ENCODE results near the gene ARHGEF17.

Gene ARHGEF17

GRCh38 chr11:73382747-73383146 is 74.7 kb downstream of the ARHGEF17 start:
- Histone ChIP-seq H3K27ac (ENCODE audit: low read length) (no peak overlapping the region), H3K4me1 (ENCODE audit: control insufficient read depth, insufficient read depth, low read length) (no peaks in the 10 kb centered on the region), H3K36me3 (ENCODE audit: control insufficient read depth, insufficient read depth, low read length) (no peaks in the 10 kb centered on the region), H3K4me3 (ENCODE audit: low read length) (no peak overlapping the region), H3K9me3 (ENCODE audit: control insufficient read depth, insufficient read depth, low read length) (no peaks in the 10 kb centered on the region), H3K27me3 (ENCODE audit: control insufficient read depth, insufficient read depth, low read length) (no peaks in the 10 kb centered on the region)
- no peak for DNase-seq (ENCODE audit: low read depth, low spot score)
- no CpG with 5 or more reads among the region's 3 CpGs for WGBS (ENCODE audit: insufficient coverage, insufficient read length)

GRCh38 chr11:73383249-73384124 is 75.4 kb downstream of the ARHGEF17 start:
- H3K4me3 ChIP-seq (ENCODE audit: low read length): no peak overlapping the region
- H3K9me3 ChIP-seq (ENCODE audit: control insufficient read depth, insufficient read depth, low read length): no peaks in the 10 kb centered on the region
- WGBS (ENCODE audit: insufficient coverage, insufficient read length): no CpG with 5 or more reads among the region's 9 CpGs
- no peak overlapping the region for H3K27ac ChIP-seq (ENCODE audit: low read length)
- H3K4me1 ChIP-seq (ENCODE audit: control insufficient read depth, insufficient read depth, low read length): no peaks in the 10 kb centered on the region
- H3K36me3 ChIP-seq (ENCODE audit: control insufficient read depth, insufficient read depth, low read length): no peaks in the 10 kb centered on the region
- H3K27me3 ChIP-seq (ENCODE audit: control insufficient read depth, insufficient read depth, low read length): no peaks in the 10 kb centered on the region
- DNase-seq (ENCODE audit: low read depth, low spot score): no peak

DNA sequence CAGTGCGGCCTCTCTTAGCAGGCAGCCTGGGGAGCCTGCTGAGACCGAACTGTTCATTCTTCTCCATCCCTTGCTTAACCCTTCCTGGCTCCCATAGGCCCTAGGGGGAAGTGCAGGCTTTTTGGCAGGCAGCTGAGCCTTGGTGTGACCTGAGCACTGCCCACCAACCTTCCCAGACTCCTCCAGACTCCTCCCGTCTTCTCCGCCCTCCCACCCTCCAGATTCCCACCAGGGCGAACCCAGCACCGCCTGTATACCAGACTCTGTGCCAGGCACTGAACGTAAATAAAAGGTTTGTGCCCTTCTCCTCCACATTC is 76.0 kb downstream of the ARHGEF17 start:
- Histone ChIP-seq H3K27me3 (ENCODE audit: control insufficient read depth, insufficient read depth, low read length) (no peaks in the 10 kb centered on the region), H3K27ac (ENCODE audit: low read length) (no peak overlapping the region), H3K36me3 (ENCODE audit: control insufficient read depth, insufficient read depth, low read length) (no peaks in the 10 kb centered on the region), H3K9me3 (ENCODE audit: control insufficient read depth, insufficient read depth, low read length) (no peaks in the 10 kb centered on the region), H3K4me3 (ENCODE audit: low read length) (no peak overlapping the region), H3K4me1 (ENCODE audit: control insufficient read depth, insufficient read depth, low read length) (no peaks in the 10 kb centered on the region)
- no peak for DNase-seq (ENCODE audit: low read depth, low spot score)
- WGBS (ENCODE audit: insufficient coverage, insufficient read length): no CpG with 5 or more reads among the region's 7 CpGs

GRCh38 chr11:73384531-73384871 is 76.4 kb downstream of the ARHGEF17 start:
- no peak overlapping the region for H3K27ac ChIP-seq (ENCODE audit: low read length)
- no CpG with 5 or more reads among the region's 4 CpGs for WGBS (ENCODE audit: insufficient coverage, insufficient read length)
- H3K36me3 ChIP-seq (ENCODE audit: control insufficient read depth, insufficient read depth, low read length): no peaks in the 10 kb centered on the region
- H3K9me3 ChIP-seq (ENCODE audit: control insufficient read depth, insufficient read depth, low read length): no peaks in the 10 kb centered on the region
- H3K27me3 ChIP-seq (ENCODE audit: control insufficient read depth, insufficient read depth, low read length): no peaks in the 10 kb centered on the region
- no peaks in the 10 kb centered on the region for H3K4me1 ChIP-seq (ENCODE audit: control insufficient read depth, insufficient read depth, low read length)
- no peak overlapping the region for H3K4me3 ChIP-seq (ENCODE audit: low read length)
- no peak for DNase-seq (ENCODE audit: low read depth, low spot score)

DNA sequence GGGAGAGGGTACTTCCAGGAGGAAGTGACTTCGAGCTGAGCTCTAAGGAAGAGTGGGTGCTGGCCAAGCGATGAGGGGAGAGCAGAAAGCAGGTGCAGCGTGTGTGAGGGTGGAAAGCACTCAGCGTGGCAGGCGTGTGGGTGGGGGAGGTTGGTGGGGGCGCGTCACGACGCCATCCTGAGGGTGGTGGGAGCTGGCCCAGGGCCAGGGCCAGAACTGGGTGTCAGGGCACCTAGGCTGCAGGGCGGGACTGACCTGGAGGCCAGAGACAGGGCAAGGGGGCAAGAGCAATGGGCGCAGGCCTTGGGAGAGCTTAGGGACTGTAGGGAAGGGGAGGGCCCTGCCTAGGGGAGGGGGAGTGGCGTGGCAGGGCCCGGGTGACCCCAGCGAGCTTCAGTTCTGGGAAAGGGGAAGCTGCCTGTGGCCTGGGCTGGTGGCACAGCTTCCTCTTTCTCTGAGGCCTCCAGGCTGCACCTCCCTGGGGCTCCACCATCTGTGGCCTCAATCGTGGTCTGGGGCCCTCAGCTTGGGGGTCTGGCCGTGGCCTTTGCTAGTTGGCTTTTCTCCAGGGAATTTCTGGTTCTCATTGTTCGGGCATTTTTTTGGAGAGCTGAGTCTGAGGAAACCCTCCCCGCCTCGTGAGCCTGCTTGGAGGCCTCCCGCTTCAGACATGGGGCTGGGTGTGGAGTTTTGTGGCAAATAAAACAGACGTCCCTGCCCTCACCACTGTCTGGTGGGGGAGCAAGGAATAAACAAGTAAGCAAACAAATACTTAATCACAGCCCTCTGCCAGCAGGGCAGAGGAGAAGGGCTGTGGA is 77.0 kb downstream of the ARHGEF17 start:
- no peak overlapping the region for H3K4me3 ChIP-seq (ENCODE audit: low read length)
- H3K36me3 ChIP-seq (ENCODE audit: control insufficient read depth, insufficient read depth, low read length): no peaks in the 10 kb centered on the region
- no peak for DNase-seq (ENCODE audit: low read depth, low spot score)
- H3K9me3 ChIP-seq (ENCODE audit: control insufficient read depth, insufficient read depth, low read length): no peaks in the 10 kb centered on the region
- no peaks in the 10 kb centered on the region for H3K4me1 ChIP-seq (ENCODE audit: control insufficient read depth, insufficient read depth, low read length)
- no CpG with 5 or more reads among the region's 21 CpGs for WGBS (ENCODE audit: insufficient coverage, insufficient read length)
- H3K27me3 ChIP-seq (ENCODE audit: control insufficient read depth, insufficient read depth, low read length): no peaks in the 10 kb centered on the region
- no peak overlapping the region for H3K27ac ChIP-seq (ENCODE audit: low read length)

GRCh38 chr11:73386016-73386415 is 77.9 kb downstream of the ARHGEF17 start:
- H3K4me1 ChIP-seq (ENCODE audit: control insufficient read depth, insufficient read depth, low read length): no peaks in the 10 kb centered on the region; the same call in 1 of the 2 replicates
- WGBS (ENCODE audit: insufficient coverage, insufficient read length): no CpG with 5 or more reads among the region's 8 CpGs
- H3K36me3 ChIP-seq (ENCODE audit: control insufficient read depth, insufficient read depth, low read length): no peaks in the 10 kb centered on the region
- H3K9me3 ChIP-seq (ENCODE audit: control insufficient read depth, insufficient read depth, low read length): no peaks in the 10 kb centered on the region
- no peaks in the 10 kb centered on the region for H3K27me3 ChIP-seq (ENCODE audit: control insufficient read depth, insufficient read depth, low read length)
- DNase-seq (ENCODE audit: low read depth, low spot score): no peak
- H3K4me3 ChIP-seq (ENCODE audit: low read length): no peak overlapping the region
- H3K27ac ChIP-seq (ENCODE audit: low read length): no peak overlapping the region

- no peaks in the 10 kb centered on the region for H3K36me3 ChIP-seq (ENCODE audit: control insufficient read depth, insufficient read depth, low read length)
- no peak for DNase-seq (ENCODE audit: low read depth, low spot score)
- H3K27ac ChIP-seq (ENCODE audit: low read length): no peak overlapping the region
- no peaks in the 10 kb centered on the region for H3K27me3 ChIP-seq (ENCODE audit: control insufficient read depth, insufficient read depth, low read length)
- H3K4me3 ChIP-seq (ENCODE audit: low read length): no peak overlapping the region
- no peaks in the 10 kb centered on the region; the same call in 1 of the 2 replicates for H3K4me1 ChIP-seq (ENCODE audit: control insufficient read depth, insufficient read depth, low read length)
- H3K9me3 ChIP-seq (ENCODE audit: control insufficient read depth, insufficient read depth, low read length): no peaks in the 10 kb centered on the region
- WGBS (ENCODE audit: insufficient coverage, insufficient read length): no CpG with 5 or more reads among the region's 8 CpGs
These were observed 78.5 kb downstream of the ARHGEF17 start for GRCh38 chr11:73386546-73386945.

GRCh38 chr11:73387594-73388264 is 79.7 kb downstream of the ARHGEF17 start:
- Histone ChIP-seq H3K4me1 (ENCODE audit: control insufficient read depth, insufficient read depth, low read length) (no peaks in the 10 kb centered on the region; the same call in 1 of the 2 replicates), H3K36me3 (ENCODE audit: control insufficient read depth, insufficient read depth, low read length) (no peaks in the 10 kb centered on the region; the same call in 1 of the 2 replicates), H3K27ac (ENCODE audit: low read length) (no peak overlapping the region), H3K27me3 (ENCODE audit: control insufficient read depth, insufficient read depth, low read length) (no peaks in the 10 kb centered on the region), H3K9me3 (ENCODE audit: control insufficient read depth, insufficient read depth, low read length) (no peaks in the 10 kb centered on the region), H3K4me3 (ENCODE audit: low read length) (no peak overlapping the region)
- WGBS (ENCODE audit: insufficient coverage, insufficient read length): no CpG with 5 or more reads among the region's 21 CpGs
- DNase-seq (ENCODE audit: low read depth, low spot score): no peak

GRCh38 chr11:73388265-73389133 is 80.4 kb downstream of the ARHGEF17 start:
- H3K4me3 ChIP-seq (ENCODE audit: low read length): no peak overlapping the region
- H3K9me3 ChIP-seq (ENCODE audit: control insufficient read depth, insufficient read depth, low read length): no peaks in the 10 kb centered on the region
- H3K27me3 ChIP-seq (ENCODE audit: control insufficient read depth, insufficient read depth, low read length): no peaks in the 10 kb centered on the region
- H3K27ac ChIP-seq (ENCODE audit: low read length): no peak overlapping the region
- no peaks in the 10 kb centered on the region; the same call in 1 of the 2 replicates for H3K36me3 ChIP-seq (ENCODE audit: control insufficient read depth, insufficient read depth, low read length)
- WGBS (ENCODE audit: insufficient coverage, insufficient read length): no CpG with 5 or more reads among the region's 23 CpGs
- no peaks in the 10 kb centered on the region; the same call in 1 of the 2 replicates for H3K4me1 ChIP-seq (ENCODE audit: control insufficient read depth, insufficient read depth, low read length)
- no peak for DNase-seq (ENCODE audit: low read depth, low spot score)

Data from iPS DF 6.9 (cell line).